Activated CD8-positive, alpha-beta memory T cell treated with anti-CD3 and anti-CD28 coated beads, Interleukin-2, amount 50 U/mL, for 24 hours (primary cell): ENCODE results near the gene DNAH9.

ENCODE experiments used
- DNase-seq: peaks from one replicate; pipeline ENCODE4 v3.0.0-alpha.2; 2020; ENCODE audit errors: extremely low read depth

Gene DNAH9

GRCh38 chr17:11986179-11986941, 388.1 kb downstream of the DNAH9 start:
- no peak for DNase-seq

GRCh38 chr17:11986942-11987329, 388.7 kb downstream of the DNAH9 start:
- DNase-seq: no peak

- no peak for DNase-seq
Observed at GRCh38 chr17:11990363-11990983, 392.2 kb downstream of the DNAH9 start.

- no peak for DNase-seq
Observed at GRCh38 chr17:11991461-11991860, 393.2 kb downstream of the DNAH9 start.

- no peak for DNase-seq
Observed at GRCh38 chr17:11996722-11997146, 398.5 kb downstream of the DNAH9 start.

GRCh38 chr17:11997147-11997971, 399.1 kb downstream of the DNAH9 start, which contains the start of gene ZNF18:
TSS of gene ZNF18 (minus strand) at chr17:11997475. CDS start at chr17:11992829, 4,646 bp downstream.
- DNase-seq: peak; percentile 82

GRCh38 chr17:11997972-11998233, 399.6 kb downstream of the DNAH9 start:
- no peak for DNase-seq

GRCh38 chr17:11999696-12000095, 401.4 kb downstream of the DNAH9 start:
- DNase-seq: no peak

GRCh38 chr17:12007466-12007865, 409.2 kb downstream of the DNAH9 start:
- no peak for DNase-seq
